GM04503 (cell line): ENCODE results near the gene GDPGP1.
A peak's percentile ranks its signal among the peaks of the same experiment; 100 is the strongest.
"Not testable (repeated sequence)": the region's sequence is repeated elsewhere in the genome, so short reads cannot be mapped to it uniquely, and the experiment has no call there.

Experiments
- DNase-seq: peaks from one replicate; pipeline ENCODE4 v3.0.0-alpha.2; 2012; ENCODE audit warnings: low read depth

Gene GDPGP1

GRCh38 chr15:90261811-90262210 is 27.8 kb downstream of the GDPGP1 start:
- no peak for DNase-seq

- no peak for DNase-seq
Measured at GRCh38 chr15:90262426-90262825, 28.4 kb downstream of the GDPGP1 start.

GRCh38 chr15:90264671-90265070 is 30.7 kb downstream of the GDPGP1 start:
- DNase-seq, result no peak

- DNase-seq, result peak; percentile 64
Measured at GRCh38 chr15:90265271-90266060, 31.5 kb downstream of the GDPGP1 start, which contains the start of gene NGRN. Gene NGRN, plus strand, starts transcription at chr15:90265672. Its CDS starts 41 bp downstream, at chr15:90265713.

GRCh38 chr15:90266061-90266431 is 32.0 kb downstream of the GDPGP1 start:
- no peak for DNase-seq

- DNase-seq, result no peak
Measured at GRCh38 chr15:90266485-90266884, 32.5 kb downstream of the GDPGP1 start.

GRCh38 chr15:90268415-90268814 is 34.4 kb downstream of the GDPGP1 start:
- DNase-seq, result no peak

GRCh38 chr15:90270502-90271150 is 36.6 kb downstream of the GDPGP1 start:
- DNase-seq, result no peak

GRCh38 chr15:90271459-90272166 is 37.6 kb downstream of the GDPGP1 start:
- no peak for DNase-seq

- not testable (repeated sequence) for DNase-seq
Measured at GRCh38 chr15:90278467-90278866, 44.5 kb downstream of the GDPGP1 start.

GRCh38 chr15:90280743-90281142 is 46.7 kb downstream of the GDPGP1 start:
- not testable (repeated sequence) for DNase-seq

- not testable (repeated sequence) for DNase-seq
Measured at GRCh38 chr15:90281637-90282036, 47.6 kb downstream of the GDPGP1 start.

GRCh38 chr15:90286678-90287077 is 52.7 kb downstream of the GDPGP1 start:
- no peak for DNase-seq

- no peak for DNase-seq
Measured at GRCh38 chr15:90287101-90287500, 53.1 kb downstream of the GDPGP1 start.

- no peak for DNase-seq
Measured at GRCh38 chr15:90287946-90288345, 53.9 kb downstream of the GDPGP1 start.

GRCh38 chr15:90291679-90292356 is 57.8 kb downstream of the GDPGP1 start:
- DNase-seq, result no peak

GRCh38 chr15:90293040-90293810 is 59.2 kb downstream of the GDPGP1 start:
- DNase-seq, result not testable (repeated sequence)

GRCh38 chr15:90294159-90294558 is 60.1 kb downstream of the GDPGP1 start:
- no peak for DNase-seq

GRCh38 chr15:90294601-90295269 is 60.7 kb downstream of the GDPGP1 start:
- DNase-seq, result no peak

GRCh38 chr15:90295270-90295648 is 61.2 kb downstream of the GDPGP1 start:
- DNase-seq, result no peak
